SJCRH30 (cell line): ENCODE data around the gene SEPTIN11. TPM values are rescaled to one million over a fixed set of nuclear protein-coding genes. Genes with fewer than 3 reads are reported as not detected.

Source experiments
- DNase-seq, 2 experiments: peaks; one replicate each; pipeline ENCODE4 v3.0.0-alpha.2; 2015 to 2020
- H3K27ac ChIP-seq: fragments of 250-450 bp; sonication (Bioruptor Pico); 2 replicates; pipeline ENCODE4 v1.5.1; 2020; ENCODE audit warnings: mild to moderate bottlenecking, moderate library complexity
- H3K27me3 ChIP-seq: fragments of 250-450 bp; sonication (Bioruptor Pico); 2 replicates; pipeline ENCODE4 v1.5.1; 2020; ENCODE audit warnings: mild to moderate bottlenecking, moderate library complexity
- H3K36me3 ChIP-seq: fragments of 250-450 bp; sonication (Bioruptor Pico); 2 replicates; pipeline ENCODE4 v1.5.1; 2020; ENCODE audit warnings: mild to moderate bottlenecking, moderate library complexity
- H3K4me1 ChIP-seq: fragments of 250-450 bp; sonication (Bioruptor Pico); 2 replicates; pipeline ENCODE4 v1.5.1; 2020; ENCODE audit warnings: mild to moderate bottlenecking, moderate library complexity
- H3K4me3 ChIP-seq: fragments of 250-450 bp; sonication (Bioruptor Pico); 2 replicates; pipeline ENCODE4 v1.5.1; 2020; ENCODE audit warnings: mild to moderate bottlenecking, moderate library complexity
- H3K9me3 ChIP-seq: fragments of 250-450 bp; sonication (Bioruptor Pico); replicated peaks from 2 replicates; pipeline ENCODE4 v1.5.1; 2020; ENCODE audit warnings: mild to moderate bottlenecking, moderate library complexity
- total RNA-seq: library from RNA; depleted of rRNA; stranded (reverse); fragments of >200 nt; shearing (Covaris generic); gene quantifications from 2 replicates; pipeline ENCODE4 v1.2.3, GENCODE V29; 2014

SEPTIN11 gene
- total RNA-seq, 1 experiment from 2014 or later = 294 TPM

DNA sequence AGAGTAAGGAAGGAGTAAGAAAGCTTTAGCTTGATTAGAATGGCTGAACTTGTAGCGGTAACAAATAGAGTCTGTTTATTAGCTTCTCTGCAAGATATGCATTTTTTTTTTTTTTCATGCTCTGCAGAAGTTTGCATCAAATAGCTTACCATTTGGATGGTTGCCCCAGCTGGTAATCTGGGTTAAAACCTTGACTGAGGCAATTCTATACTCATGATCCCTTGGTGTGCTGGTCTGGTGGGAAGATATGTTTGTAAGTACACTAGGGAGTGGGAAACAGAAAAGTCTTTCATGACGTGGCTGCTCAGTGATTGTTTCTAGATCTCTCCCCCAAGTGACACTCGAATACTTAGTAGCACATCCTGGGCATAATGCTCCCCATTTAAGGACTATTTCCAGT lies 32.1 kb downstream of the SEPTIN11 start:
- Histone ChIP-seq H3K27me3 (no peaks in the 10 kb centered on the region), H3K4me3 (no peak overlapping the region), H3K27ac (no peak overlapping the region), H3K9me3 (no peaks in the 10 kb centered on the region), H3K36me3 (0 out of 2 replicates have a peak, but pooled peaks cover 7% of the 10 kb centered on the region), H3K4me1 (peaks cover 88% of the 10 kb centered on the region)
- DNase-seq = no peak

DNA sequence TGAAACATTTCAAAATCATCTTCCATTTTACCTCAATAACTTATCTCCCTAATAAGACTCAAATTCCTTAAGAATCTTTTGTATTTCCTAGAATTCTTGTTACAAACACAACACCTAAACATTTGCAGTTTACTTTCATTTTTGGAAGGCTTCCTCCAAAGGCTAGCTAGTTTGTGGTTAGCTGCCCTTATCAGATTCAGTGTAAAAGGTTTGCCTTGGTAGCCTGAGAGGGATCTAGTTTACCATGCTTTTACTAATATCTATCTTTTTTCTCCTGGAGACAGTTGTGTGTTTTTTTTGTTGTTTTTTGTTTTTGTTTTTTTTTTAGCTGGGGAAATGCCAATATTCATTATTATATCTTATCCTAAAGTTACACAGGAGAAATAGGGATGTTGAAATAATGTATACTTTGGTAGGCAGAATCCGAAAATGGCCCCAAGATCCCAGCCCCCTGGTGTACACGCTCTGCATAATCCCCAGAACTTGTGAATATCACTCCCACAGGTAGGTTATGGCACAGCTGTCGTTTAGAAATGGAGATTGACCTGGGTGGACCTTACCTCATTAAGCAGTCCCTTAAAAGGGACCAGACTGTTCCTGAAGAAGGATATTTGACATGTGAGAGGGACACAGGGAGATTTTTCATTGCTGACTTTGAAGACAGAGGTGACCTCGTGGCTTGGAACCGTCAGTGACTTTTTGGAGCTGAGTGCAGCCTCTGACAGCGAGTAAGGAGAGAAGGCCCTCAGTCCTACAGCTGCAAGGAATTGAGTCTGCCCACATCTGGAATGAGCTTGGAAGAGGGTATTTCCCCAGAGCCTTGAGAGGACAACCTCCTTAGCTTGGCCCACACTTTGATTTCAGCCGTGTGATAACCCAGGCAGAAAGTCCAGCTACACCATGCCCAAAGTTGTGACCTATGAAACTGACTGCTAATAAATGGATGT lies 33.4 kb downstream of the SEPTIN11 start:
- no peak overlapping the region for H3K4me3 ChIP-seq

DNA sequence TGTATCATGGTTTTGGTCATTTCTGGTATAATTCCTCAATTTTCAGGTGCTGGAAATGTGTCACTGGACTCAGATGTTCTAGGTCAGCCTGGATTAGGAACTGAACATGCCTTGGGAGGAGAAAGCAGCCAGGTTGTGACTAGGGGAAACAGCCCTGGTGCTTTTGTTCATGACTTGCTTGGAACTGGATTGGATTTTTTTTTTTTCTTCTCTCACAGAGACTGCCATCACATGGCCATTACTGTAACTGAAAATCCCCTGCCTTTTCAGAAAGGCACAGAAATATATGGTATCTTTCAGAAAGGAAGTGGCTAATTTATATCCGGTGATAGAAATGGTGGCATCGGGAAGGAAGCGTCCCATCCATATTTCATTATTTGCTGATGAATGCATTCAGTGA lies 34.6 kb downstream of the SEPTIN11 start:
- Histone ChIP-seq H3K4me1 (peaks cover 84% of the 10 kb centered on the region), H3K4me3 (no peak overlapping the region), H3K27ac (peak overlapping the region; percentile 56), H3K9me3 (no peaks in the 10 kb centered on the region), H3K27me3 (no peaks in the 10 kb centered on the region), H3K36me3 (peaks cover under 1% of the 10 kb centered on the region; the same call in 1 of the 2 replicates)
- DNase-seq = no peak

More for the DNA sequence above, 33.4 kb downstream of the SEPTIN11 start:
- Histone ChIP-seq H3K4me1 (peaks cover 88% of the 10 kb centered on the region), H3K27me3 (no peaks in the 10 kb centered on the region), H3K9me3 (no peaks in the 10 kb centered on the region), H3K36me3 (peaks cover 3% of the 10 kb centered on the region; the same call in 1 of the 2 replicates), H3K27ac (no peak overlapping the region)
- no peak for DNase-seq

DNA sequence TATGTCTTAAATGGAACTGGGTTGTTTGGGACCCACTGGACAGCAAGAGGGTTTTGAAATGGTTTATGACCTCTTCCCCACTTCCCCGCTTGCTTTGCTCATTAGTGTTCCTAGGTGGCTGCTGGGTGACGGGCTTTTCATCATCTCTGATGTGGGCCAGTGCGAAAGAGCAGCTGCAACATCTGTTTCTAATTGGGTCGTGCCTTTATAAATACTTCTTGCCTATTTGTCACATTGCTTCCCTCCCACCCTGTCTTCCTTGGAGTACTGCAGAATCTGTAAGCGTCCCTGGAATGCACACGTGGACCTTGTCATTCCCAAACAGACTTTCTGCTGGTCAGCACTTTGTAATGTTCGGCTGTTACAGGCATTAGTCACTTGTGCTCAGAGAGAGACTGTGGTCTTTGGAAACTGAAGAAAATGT lies 35.2 kb downstream of the SEPTIN11 start:
- Histone ChIP-seq H3K4me1 (peaks cover 80% of the 10 kb centered on the region), H3K27ac (peak overlapping the region; percentile 56), H3K4me3 (no peak overlapping the region), H3K27me3 (no peaks in the 10 kb centered on the region), H3K36me3 (peaks cover 3% of the 10 kb centered on the region; the same call in 1 of the 2 replicates), H3K9me3 (no peaks in the 10 kb centered on the region)
- peak; percentile 77 to 82 for DNase-seq

DNA sequence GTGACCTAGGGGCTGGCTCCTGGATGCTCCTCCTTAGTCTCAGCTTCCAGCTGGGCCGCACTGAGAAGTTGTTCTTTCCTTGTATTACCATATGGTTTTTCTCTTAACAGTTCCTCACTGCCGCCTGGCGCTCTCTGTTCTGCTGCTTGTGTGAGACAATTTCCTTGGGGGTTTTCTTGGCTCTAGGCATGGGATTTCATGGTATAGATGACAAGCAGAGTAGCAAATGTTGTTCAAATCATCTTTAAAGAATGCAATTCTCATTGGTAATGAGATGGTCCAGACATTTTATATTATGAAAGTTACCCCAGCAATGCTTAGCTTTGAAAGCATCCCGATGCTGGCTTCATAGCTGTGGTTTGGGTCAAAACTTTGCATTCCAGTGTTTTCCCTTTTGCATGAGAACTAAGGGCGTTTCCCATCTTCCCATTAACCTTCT lies 37.6 kb downstream of the SEPTIN11 start:
- H3K4me3 ChIP-seq = no peak overlapping the region
- no peaks in the 10 kb centered on the region; the same call in 1 of the 2 replicates for H3K9me3 ChIP-seq
- H3K36me3 ChIP-seq = peaks cover 10% of the 10 kb centered on the region
- peaks cover 70% of the 10 kb centered on the region for H3K4me1 ChIP-seq
- peak overlapping the region; percentile 58 for H3K27ac ChIP-seq
- H3K27me3 ChIP-seq = no peaks in the 10 kb centered on the region
- no peak for DNase-seq

DNA sequence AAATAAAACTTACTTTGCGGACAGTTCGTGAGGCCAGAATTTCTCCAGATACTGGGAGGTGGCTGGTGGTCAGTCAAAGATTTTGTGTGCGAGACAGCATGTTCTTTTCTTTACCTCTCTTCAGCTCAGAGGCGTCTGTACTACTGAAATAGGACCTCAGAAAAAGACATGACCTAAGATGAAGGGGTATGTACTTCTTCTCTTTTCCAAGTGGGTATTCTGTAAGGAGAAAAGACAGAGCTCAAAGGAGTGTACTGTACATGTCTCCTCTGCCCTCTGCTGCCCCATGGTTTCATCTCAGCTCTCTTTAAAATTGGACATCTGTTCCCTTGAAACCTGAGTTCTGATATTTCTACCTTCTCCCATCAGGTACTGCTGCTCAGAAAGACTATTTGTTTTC lies 38.1 kb downstream of the SEPTIN11 start:
- H3K36me3 ChIP-seq = peaks cover 14% of the 10 kb centered on the region
- no peak overlapping the region for H3K4me3 ChIP-seq
- peaks cover 66% of the 10 kb centered on the region for H3K4me1 ChIP-seq

DNA sequence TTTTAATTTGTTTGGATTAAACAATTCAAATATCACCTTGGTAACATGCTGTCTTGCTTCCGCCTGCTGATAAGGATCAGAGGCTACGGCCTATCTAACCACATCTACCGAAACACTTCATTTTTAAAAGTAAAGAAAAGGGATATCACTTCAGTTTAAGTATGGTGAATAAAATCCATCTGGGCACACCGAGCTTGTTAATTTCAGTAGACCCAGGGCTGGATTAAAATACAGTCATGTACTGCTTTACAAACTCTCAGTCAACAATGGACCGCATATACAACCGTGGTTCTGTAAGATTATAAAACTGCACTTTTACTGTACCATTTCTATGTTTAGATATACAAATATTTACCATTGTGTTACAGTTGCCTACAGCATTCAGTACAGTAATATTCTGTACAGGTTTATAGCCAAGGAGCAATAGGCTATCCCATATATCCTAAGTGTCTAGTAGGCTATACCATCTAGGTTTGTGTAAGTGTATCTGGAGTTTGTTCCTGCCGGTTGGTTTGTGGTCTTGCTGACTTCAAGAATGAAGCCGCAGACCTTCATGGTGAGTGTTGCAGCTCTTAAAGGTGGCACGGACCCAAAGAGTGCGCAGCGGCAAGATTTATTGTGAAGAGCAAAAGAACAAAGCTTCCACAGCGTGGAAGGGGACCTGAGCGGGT lies 40.0 kb downstream of the SEPTIN11 start:
- Histone ChIP-seq H3K36me3 (peaks cover 14% of the 10 kb centered on the region), H3K4me1 (peaks cover 62% of the 10 kb centered on the region), H3K4me3 (no peak overlapping the region), H3K27me3 (no peaks in the 10 kb centered on the region), H3K9me3 (no peaks in the 10 kb centered on the region; the same call in 1 of the 2 replicates), H3K27ac (no peak overlapping the region)
- DNase-seq = no peak

More for the DNA sequence above, 38.1 kb downstream of the SEPTIN11 start:
- no peaks in the 10 kb centered on the region for H3K27me3 ChIP-seq
- no peaks in the 10 kb centered on the region; the same call in 1 of the 2 replicates for H3K9me3 ChIP-seq
- peak overlapping the region; percentile 58 for H3K27ac ChIP-seq
- no peak for DNase-seq

DNA sequence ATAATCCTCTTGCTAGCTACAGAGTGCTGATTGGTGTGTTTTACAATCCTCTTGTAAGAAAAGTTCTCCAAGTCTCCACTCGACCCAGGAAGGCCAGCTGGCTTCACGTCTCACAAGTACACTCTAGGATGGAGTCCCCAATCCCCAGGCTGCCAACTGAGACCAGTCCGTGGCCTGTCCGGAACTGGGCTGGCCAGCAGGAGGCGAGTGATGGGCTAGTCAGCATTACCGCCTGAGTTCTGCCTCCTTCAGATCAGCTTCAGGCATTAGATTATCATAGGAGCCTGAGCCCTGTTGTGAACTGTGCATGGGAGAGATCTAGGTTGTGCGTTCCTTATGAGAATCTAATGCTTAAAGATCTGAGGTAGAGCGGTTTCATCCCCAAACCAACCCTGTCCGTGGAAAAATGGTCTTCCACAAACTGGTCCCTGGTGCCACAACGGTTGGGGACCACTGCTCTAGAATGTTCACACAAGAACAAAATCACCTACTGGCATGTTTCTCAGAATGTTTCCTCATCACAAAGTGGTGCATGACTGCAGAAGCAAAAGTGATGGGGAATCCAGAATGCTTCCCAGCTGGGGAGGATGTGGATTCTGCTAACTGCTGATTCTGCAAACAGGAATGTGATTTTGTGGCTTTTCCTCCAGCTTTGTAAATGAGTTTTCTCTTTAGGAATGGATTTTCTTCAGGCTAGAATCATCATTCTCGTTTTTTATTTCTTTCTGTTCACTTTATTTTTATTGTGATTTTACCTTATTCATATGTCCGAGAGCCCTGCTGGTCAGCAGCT lies 40.9 kb downstream of the SEPTIN11 start:
- peaks cover 61% of the 10 kb centered on the region for H3K4me1 ChIP-seq
- peak overlapping the region; percentile 40 for H3K27ac ChIP-seq

DNA sequence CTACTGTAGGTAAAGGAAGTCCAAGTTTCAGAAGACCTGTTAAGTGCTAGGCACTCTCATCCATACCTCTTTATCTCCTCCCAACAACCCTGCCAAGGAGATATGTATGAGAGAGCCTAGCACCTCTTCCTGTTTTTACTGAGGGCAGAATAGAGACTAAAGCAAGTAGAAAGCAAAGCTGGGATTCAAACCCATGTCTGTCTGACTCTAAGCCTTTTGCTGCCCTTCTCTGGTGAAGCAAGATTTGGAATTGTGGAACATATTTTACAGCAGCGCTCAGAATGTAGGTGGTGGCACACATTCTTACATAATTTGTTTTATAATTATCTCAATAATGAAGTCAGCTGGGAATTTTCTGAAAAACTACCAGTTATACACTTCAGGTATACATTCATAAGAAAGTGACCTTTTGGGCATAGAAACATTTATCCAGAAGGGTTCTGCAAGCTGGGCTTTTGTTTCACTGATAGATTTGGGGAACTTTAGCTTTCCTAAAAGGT lies 41.7 kb downstream of the SEPTIN11 start:
- peak overlapping the region; percentile 40 for H3K27ac ChIP-seq
- no peak overlapping the region for H3K4me3 ChIP-seq
- no peak for DNase-seq
- H3K27me3 ChIP-seq = no peaks in the 10 kb centered on the region
- H3K4me1 ChIP-seq = peaks cover 61% of the 10 kb centered on the region
- H3K9me3 ChIP-seq = no peaks in the 10 kb centered on the region; the same call in 1 of the 2 replicates
- H3K36me3 ChIP-seq = peaks cover 22% of the 10 kb centered on the region

More for the DNA sequence above, 40.9 kb downstream of the SEPTIN11 start:
- DNase-seq = no peak
- Histone ChIP-seq H3K9me3 (no peaks in the 10 kb centered on the region; the same call in 1 of the 2 replicates), H3K36me3 (peaks cover 16% of the 10 kb centered on the region), H3K4me3 (no peak overlapping the region), H3K27me3 (no peaks in the 10 kb centered on the region)

DNA sequence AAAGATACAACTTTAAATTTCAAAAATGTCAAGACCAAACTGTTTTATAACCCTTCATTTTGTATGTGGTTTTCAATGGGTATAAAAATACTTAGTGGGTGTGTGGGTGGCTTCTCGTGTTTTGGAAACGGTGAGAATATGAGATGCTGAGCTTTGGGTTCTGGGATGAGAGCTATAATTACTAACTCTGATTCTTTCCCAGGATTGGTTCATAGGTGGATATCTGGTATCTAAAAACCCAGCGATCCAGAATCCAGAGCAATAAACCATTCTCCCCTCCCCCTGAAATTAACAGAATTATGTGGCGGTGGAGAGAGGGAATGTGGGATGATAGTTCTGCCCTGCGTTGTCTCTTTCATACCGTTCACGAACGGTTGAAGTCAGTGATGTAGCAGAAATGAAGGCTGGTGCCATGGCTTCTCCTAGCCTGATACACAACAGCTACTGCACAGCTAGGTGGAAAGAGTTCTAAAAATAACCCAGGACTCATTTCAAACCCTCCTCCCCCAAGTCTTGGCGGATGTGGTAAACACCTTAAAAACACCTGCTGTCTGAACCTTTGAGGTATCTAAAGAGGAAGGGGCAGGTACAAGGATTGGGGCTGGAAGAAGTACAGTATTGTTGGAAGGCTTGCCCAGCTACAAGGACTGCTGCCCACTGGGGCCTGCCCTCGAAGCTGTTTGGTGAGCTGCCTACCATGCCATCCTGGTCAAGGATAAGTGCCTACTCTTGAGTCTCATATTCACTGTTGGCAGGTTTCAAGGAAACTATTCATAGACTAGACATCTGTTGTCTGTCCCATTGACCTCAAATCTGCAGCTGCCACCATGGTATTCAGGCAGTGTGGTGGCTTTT lies 44.5 kb downstream of the SEPTIN11 start:
- peak; percentile 70 to 86 for DNase-seq
- Histone ChIP-seq H3K27me3 (no peaks in the 10 kb centered on the region), H3K36me3 (peaks cover 50% of the 10 kb centered on the region), H3K4me1 (peaks cover 51% of the 10 kb centered on the region), H3K27ac (peak overlapping the region; percentile 84), H3K4me3 (no peak overlapping the region), H3K9me3 (no peaks in the 10 kb centered on the region; the same call in 1 of the 2 replicates)

DNA sequence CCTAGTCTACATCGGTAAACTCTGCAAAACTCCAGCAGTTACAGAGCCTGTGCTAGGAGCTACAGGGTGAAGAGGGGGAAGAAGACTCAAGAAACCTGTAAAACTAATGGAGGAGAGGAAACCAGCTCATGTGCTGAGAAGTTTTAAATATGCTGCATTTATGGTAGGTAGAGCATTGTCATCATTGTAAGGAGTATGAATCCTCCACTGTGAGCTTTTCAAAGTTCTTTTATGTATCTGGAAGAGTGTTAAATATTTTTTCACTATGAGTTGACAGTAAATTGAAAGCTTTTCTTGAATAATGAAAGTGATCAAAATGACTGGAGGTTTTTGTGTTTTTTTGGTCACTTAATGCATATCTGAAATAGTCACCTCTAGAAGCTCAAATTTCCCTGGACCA lies 46.2 kb downstream of the SEPTIN11 start:
- H3K9me3 ChIP-seq = no peaks in the 10 kb centered on the region
- H3K4me3 ChIP-seq = no peak overlapping the region
- DNase-seq = no peak
- H3K4me1 ChIP-seq = peaks cover 56% of the 10 kb centered on the region
- peaks cover 59% of the 10 kb centered on the region for H3K36me3 ChIP-seq
- H3K27ac ChIP-seq = no peak overlapping the region
- H3K27me3 ChIP-seq = no peaks in the 10 kb centered on the region

DNA sequence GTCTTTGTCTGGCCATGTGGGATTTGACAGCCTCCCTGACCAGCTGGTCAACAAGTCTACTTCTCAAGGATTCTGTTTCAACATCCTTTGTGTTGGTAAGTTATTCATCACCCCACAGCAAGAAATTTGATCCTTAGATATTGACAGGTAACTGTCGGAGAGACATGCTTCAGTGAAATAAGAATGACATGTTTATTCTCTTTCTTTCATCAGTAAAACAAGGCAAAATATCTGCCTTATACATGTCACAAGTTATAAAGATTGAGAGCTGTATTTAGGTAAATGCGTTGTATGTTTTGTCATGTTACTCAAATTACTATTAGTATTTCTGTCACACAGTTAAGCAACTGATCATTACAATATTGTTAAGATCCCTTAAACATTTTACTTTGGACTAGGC lies 46.9 kb downstream of the SEPTIN11 start:
- peaks cover 61% of the 10 kb centered on the region for H3K36me3 ChIP-seq
- peaks cover 59% of the 10 kb centered on the region for H3K4me1 ChIP-seq
- no peak overlapping the region for H3K4me3 ChIP-seq
- no peaks in the 10 kb centered on the region for H3K9me3 ChIP-seq
- no peaks in the 10 kb centered on the region for H3K27me3 ChIP-seq
- DNase-seq = no peak
- no peak overlapping the region for H3K27ac ChIP-seq

DNA sequence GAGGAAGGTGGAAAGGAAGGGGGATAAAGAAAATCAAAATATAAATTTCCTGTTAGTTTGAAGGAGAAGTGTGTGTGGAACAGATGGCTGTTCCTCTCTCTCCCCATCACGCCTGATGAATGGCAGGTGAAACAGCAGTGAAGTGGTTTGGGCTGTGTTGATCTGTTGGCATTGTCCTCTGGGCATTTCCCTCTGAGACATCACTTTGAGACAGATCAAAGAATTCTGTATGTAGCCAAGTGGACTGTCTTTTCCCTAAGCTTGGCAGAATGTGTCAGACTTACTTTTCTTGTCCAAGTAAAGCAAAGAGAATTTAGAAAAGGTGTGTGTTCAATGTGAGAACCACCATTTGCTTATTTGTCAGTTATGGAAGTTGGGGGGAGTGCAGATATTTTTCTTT lies 47.5 kb downstream of the SEPTIN11 start:
- Histone ChIP-seq H3K4me3 (no peak overlapping the region), H3K27me3 (no peaks in the 10 kb centered on the region), H3K27ac (no peak overlapping the region), H3K9me3 (no peaks in the 10 kb centered on the region), H3K4me1 (peaks cover 62% of the 10 kb centered on the region), H3K36me3 (peaks cover 60% of the 10 kb centered on the region)
- no peak for DNase-seq
